Bone marrow (tissue), 2 donors: ENCODE measurements around the gene TBC1D24.
A peak's percentile ranks its signal among the peaks of the same experiment; 100 is the strongest.
"Not testable (repeated sequence)": the region's sequence is repeated elsewhere in the genome, so short reads cannot be mapped to it uniquely, and the experiment has no call there.

Source experiments
- DNase-seq, 2 donors: peaks; one replicate each; lab custom pipeline; 2025; lab: John Stamatoyannopoulos, UW

TBC1D24 gene

DNA sequence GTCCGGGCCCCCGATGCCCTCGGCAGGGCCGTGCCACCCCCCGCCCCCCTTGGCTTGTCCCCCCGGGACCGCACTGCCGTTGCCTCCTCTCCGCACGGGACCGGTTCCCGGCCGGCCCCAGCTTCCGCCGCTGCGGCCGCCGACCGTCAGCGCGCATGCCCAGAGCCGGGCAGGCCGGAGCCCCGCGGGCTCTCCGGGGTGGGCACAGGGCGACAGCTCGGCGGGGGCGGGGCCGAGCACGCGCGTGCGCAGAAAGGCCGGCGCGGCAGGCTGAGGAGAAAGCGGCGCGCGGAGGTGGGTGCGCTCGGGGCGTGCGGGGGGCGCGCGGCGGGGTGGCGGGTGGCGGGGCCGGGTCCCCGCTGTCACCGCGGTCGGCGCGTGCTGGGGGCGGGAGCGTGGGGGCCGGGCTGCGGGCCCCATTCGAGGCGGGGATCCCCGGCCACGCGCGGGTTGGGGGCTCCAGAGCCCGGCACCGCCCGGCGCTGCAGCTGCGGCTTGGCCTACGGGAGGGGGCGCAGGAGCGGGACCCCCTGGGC lies at the start of gene TBC1D24:
Gene TBC1D24 (plus strand): TSS at position 251 of the 536 bp plus-strand sequence. CDS start 21,022 bp downstream, outside the sequence.
- peak; percentile 20 to 51 for DNase-seq

GRCh38 chr16:2425825-2426430 lies 49.0 kb upstream of the TBC1D24 start:
- no peak for DNase-seq

DNA sequence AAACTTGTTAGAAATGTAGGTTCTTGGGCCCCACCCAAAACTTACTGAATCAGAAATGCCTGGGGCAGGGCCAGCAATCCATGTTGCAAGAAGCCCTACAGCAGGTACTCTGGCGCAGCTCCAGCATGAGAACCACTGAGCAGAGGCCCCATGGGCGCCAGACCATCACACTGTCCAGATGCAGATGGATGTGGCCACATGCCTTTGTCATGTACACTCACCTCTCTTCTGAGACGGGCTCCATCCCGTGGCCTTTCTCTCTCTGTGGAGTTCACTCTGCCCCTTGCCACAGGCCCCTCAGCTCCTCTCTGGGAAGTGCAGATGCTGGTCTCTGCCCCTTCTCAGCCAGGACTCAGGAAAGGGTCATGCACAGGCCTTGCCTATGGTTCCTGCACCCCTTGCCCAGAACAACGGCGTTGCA lies 48.0 kb upstream of the TBC1D24 start:
- DNase-seq, result no peak

DNA sequence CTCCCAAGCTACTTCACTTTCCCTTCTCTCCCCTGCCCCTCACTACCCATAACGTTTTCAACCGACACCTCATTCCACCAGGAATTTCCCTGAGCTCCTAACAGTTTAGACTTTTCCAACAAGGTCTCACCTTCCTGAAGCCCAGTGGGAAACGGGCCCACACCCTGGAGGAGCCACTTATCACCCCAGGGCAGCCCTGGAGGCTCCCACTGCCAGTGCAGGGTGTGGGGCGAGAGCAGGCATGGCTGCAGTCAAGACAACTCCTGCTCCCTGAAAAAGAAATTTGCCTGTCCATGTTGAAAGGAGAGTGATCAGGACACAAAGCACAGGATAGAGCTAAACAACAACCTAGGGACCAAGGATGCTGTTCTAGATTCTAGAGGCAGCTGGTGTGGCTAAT lies 47.4 kb upstream of the TBC1D24 start:
- DNase-seq, result no peak

GRCh38 chr16:2428051-2428783 lies 46.7 kb upstream of the TBC1D24 start:
- no peak for DNase-seq

DNA sequence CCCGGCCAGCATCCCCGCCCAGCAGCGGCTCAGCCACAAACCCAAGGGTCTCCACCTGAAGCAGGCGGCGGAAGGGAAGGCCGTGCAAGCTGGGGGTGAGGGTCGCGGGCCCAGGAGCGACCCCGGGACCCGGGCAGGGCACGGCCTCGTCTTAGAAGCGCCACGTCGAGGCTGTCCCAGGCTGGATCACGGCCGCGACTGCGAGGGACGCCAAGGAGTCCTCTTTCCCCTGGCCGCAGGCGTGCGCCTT lies 46.2 kb upstream of the TBC1D24 start:
- no peak for DNase-seq

GRCh38 chr16:2429034-2429770 lies 45.7 kb upstream of the TBC1D24 start, which contains the start of gene CCNF:
Gene CCNF, plus strand, starts transcription at chr16:2429447. Its CDS starts 35 bp downstream, at chr16:2429482.
- peak; percentile 80 to 91 for DNase-seq

GRCh38 chr16:2429771-2430663 lies 44.9 kb upstream of the TBC1D24 start:
- no peak for DNase-seq

GRCh38 chr16:2432286-2432685 lies 42.6 kb upstream of the TBC1D24 start:
- no peak for DNase-seq

GRCh38 chr16:2432801-2433505 lies 42.0 kb upstream of the TBC1D24 start:
- no peak for DNase-seq

- DNase-seq, result not testable (repeated sequence)
Measured at GRCh38 chr16:2435236-2435635, 39.7 kb upstream of the TBC1D24 start.

DNA sequence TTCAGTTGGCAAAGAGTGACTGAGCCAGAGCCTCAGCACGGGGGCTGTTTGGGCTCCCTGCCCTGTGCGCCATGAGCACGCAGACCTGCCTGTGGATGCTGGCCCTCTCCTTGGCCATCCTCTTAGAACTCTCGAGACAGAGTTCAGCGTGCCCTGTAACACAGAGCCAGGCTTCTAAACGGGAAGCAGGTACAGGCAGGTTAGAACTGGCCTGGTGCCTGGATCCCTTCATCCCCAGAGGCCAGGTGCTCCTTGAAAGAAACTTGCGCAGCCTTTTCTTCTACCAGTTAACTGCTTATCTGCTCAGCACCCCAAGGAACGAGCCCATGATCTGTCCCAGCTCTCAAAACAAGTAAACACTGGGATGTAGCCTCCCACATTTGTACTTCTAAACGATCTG lies 38.8 kb upstream of the TBC1D24 start:
- DNase-seq, result no peak

- no peak for DNase-seq
Measured at GRCh38 chr16:2437032-2437790, 37.7 kb upstream of the TBC1D24 start.

DNA sequence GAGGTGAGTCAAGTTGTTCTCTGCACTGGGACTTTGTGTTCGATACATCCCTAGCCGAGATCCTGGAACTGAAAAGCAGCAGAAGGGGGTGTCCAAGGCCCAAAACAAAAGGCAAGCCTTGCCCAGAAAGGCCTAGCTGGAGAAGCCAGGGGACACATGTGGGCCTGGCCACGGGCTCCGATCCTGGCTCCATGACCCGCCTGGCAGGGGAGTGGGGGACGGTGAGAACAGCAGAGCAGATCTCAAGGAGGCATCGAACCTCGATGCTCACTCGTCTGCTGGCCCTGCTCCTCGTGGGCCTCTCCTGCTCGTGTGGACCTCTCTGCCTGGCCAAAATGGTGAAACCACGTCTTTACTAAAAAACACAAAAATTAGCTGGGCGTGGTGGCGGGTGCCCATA lies 36.8 kb upstream of the TBC1D24 start:
- no peak for DNase-seq

DNA sequence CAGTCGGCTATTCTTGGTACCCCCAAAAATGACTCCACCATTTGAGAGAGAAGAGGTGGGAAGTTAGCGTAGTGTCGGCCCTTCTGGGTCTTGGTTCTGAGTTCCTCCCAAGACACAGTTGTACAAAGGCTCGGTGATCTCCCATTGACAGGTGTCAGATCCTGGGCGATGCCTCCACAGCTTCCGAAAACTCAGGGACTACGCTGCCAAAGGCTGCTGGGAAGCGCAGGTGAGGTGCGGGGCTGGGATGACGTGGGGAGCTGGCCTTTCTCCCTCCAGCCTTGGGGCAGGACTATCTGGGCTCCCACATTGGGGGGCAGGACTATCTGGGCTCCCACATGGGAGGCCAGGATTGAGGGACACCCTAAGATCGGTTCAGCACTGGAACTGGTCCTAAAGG lies 35.3 kb upstream of the TBC1D24 start:
- DNase-seq, result no peak

DNA sequence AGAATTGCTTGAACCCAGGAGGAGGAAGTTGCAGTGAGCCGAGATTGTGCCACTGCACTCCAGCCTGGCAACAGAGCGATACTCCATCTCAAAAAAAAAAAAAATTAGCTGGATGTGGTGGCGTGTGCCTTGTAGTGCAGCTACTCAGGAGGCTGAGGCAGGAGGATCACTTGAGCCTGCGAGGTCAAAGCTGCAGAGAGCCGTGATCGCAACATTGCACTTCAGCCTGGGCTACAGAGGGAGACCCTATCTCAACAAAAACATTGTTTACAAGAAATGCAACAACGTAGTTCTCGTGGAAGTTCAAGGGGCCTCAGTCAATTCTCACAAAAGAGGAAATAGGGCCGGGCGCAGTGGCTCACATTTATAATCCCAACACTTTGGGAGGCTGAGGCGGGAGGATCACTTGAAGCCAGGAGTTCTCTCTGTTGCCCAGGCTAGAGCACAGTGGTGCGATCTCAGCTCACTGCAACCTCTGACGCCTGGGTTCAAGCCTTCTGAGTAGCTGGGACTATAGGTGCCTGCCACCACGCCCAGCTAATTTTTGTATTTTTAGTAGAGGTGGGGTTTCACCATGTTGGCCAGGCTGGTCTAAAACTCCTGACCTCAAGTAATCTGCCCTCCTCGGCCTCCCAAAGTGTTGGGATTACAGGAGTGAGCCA lies 33.7 kb upstream of the TBC1D24 start:
- DNase-seq, result not testable (repeated sequence)

DNA sequence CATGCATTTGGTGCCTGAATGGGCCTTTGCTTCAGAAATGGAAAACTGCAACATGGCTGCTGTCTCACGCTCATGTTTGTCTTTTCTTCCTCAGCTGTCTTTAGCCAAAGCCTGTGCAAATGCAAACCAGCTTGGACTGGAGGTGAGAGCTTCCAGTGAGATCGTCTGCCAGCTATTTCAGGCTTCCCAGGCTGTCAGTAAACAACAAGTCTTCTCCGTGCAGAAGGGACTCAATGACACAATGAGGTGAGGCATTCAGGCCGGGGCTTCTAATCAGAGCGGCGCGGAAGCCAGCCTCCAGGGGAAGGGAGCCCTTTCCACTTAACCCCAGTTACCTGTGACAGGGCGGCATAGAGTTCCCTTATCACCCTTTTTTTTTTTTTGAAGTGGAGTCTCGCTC lies 31.4 kb upstream of the TBC1D24 start:
- no peak for DNase-seq

DNA sequence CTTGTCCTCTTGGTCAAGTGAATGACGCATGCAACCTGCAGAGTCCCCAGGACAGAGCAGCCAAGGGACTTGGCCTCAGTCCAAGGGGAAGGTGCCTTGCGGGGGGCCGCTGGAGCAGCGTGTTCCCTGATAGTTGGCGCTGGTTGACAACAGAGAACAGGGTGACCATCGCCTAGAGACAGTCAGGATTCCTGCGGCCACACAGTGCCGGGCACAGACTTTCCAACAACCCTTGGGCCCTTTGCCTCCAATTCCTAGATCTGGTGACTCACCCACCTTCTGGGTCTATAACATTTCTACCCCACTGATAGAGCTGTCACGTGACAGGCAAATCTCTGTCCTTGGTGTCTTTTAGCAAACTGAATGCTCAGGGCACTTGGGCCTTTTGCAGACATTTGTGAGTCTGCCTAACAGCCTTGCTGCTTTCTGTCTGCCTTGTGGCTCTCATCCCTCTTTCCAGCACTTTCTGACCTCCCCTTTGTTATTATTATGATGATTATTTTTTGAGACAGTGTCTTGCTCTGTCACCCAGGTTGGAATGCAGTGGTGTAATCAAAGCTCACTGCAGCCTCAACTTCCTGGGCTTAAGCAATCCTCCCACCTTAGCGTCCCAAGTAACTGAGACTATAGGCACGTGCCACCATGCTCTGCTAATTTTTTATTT lies 26.9 kb upstream of the TBC1D24 start:
- no peak for DNase-seq

- no peak for DNase-seq
Measured at GRCh38 chr16:2449118-2449517, 25.8 kb upstream of the TBC1D24 start.
